Ishikawa (cell line): ENCODE measurements around the gene RCC1.
A peak's percentile ranks its signal among the peaks of the same experiment; 100 is the strongest.

ENCODE experiments used
- CEBPB ChIP-seq: IDR thresholded peaks from 2 replicates; pipeline ENCODE4 v1.6.1; 2012
- CREB1 ChIP-seq: IDR thresholded peaks from 2 replicates; pipeline ENCODE4 v1.6.1; 2012; ENCODE audit warnings: low read depth
- EGR1 ChIP-seq: IDR thresholded peaks from 2 replicates; pipeline ENCODE4 v1.6.1; 2012
- EP300 ChIP-seq: IDR thresholded peaks from 2 replicates; pipeline ENCODE4 v1.6.1; 2012; ENCODE audit warnings: borderline replicate concordance
- FOXM1 ChIP-seq: IDR thresholded peaks from 2 replicates; pipeline ENCODE4 v1.6.1; 2012; ENCODE audit warnings: low read depth, borderline replicate concordance
- MAX ChIP-seq: IDR thresholded peaks from 2 replicates; pipeline ENCODE4 v1.6.1; 2012
- NFIC ChIP-seq: IDR thresholded peaks from 2 replicates; pipeline ENCODE4 v1.6.1; 2012
- RAD21 ChIP-seq: IDR thresholded peaks from 2 replicates; pipeline ENCODE4 v1.6.1; 2012; ENCODE audit warnings: low read depth
- REST ChIP-seq: IDR thresholded peaks from 2 replicates; pipeline ENCODE4 v1.6.1; 2012; ENCODE audit warnings: low read depth, mild to moderate bottlenecking
- TAF1 ChIP-seq: IDR thresholded peaks from 2 replicates; pipeline ENCODE4 v1.6.1; 2012; ENCODE audit warnings: low read depth, mild to moderate bottlenecking
- TCF12 ChIP-seq: IDR thresholded peaks from 2 replicates; pipeline ENCODE4 v1.6.1; 2012; ENCODE audit warnings: low read depth
- TEAD4 ChIP-seq: IDR thresholded peaks from 2 replicates; pipeline ENCODE4 v1.6.1; 2012
- USF1 ChIP-seq: IDR thresholded peaks from 2 replicates; pipeline ENCODE4 v1.6.1; 2012
- YY1 ChIP-seq: IDR thresholded peaks from 2 replicates; pipeline ENCODE4 v1.6.1; 2012; ENCODE audit warnings: low read depth
- ZBTB7A ChIP-seq: IDR thresholded peaks from 2 replicates; pipeline ENCODE4 v1.6.1; 2012; ENCODE audit warnings: low read depth

Gene RCC1

GRCh38 chr1:28482702-28483101, 23.1 kb upstream of the RCC1 start:
- TF ChIP-seq YY1, result no peak
- TF ChIP-seq TAF1, result no peak
- TF ChIP-seq USF1, result no peak

GRCh38 chr1:28494737-28495136, 11.1 kb upstream of the RCC1 start:
- TF ChIP-seq EP300 (no peak), FOXM1 (no peak), MAX (no peak), CEBPB (no peak), USF1 (no peak), TEAD4 (no peak), CREB1 (no peak), TAF1 (no peak), TCF12 (no peak), NFIC (no peak)

- TF ChIP-seq YY1 (no peak), TEAD4 (no peak), FOXM1 (no peak), EP300 (no peak)
These were observed 6.3 kb upstream of the RCC1 start for GRCh38 chr1:28499553-28499952.

- TF ChIP-seq RAD21 (no peak), CEBPB (no peak), NFIC (no peak), TEAD4 (no peak), USF1 (no peak), ZBTB7A (no peak), EGR1 (no peak)
These were observed 3.9 kb upstream of the RCC1 start for GRCh38 chr1:28501925-28502324.

GRCh38 chr1:28503117-28503516, 2.7 kb upstream of the RCC1 start:
- no peak for TF ChIP-seq CEBPB
- TF ChIP-seq RAD21, result no peak
- no peak for TF ChIP-seq MAX
- TF ChIP-seq REST, result no peak
- TF ChIP-seq TEAD4, result no peak
- no peak for TF ChIP-seq FOXM1
- TF ChIP-seq TCF12, result no peak
- TF ChIP-seq YY1, result no peak
- no peak for TF ChIP-seq CREB1
- no peak for TF ChIP-seq NFIC
- no peak for TF ChIP-seq USF1
- no peak for TF ChIP-seq EP300
- no peak for TF ChIP-seq TAF1
- TF ChIP-seq ZBTB7A, result no peak
- TF ChIP-seq EGR1, result no peak

GRCh38 chr1:28506907-28507246, 1.0 kb downstream of the RCC1 start:
- TF ChIP-seq MAX, result peak; percentile 52; the same call in 1 of the 2 replicates
- no peak for TF ChIP-seq FOXM1

- TF ChIP-seq USF1, result no peak
These were observed 1.4 kb downstream of the RCC1 start for GRCh38 chr1:28507247-28507645.
